SU-DHL-6 (cell line): Measurements from ENCODE around the gene CEP95.

Experiments
- H2AFZ ChIP-seq: fragments of 200-600 bp; sonication (generic); 2 replicates; pipeline ENCODE4 v1.6.1; 2014; ENCODE audit warnings: low read depth, mild to moderate bottlenecking, moderate library complexity, mixed read lengths, antibody characterized with exemption, low read length; ENCODE audit not compliant: severe bottlenecking
- H3F3A ChIP-seq: fragments of 200-600 bp; shearing (Covaris generic); 2 replicates; pipeline ENCODE4 v1.6.0; 2016; ENCODE audit warnings: antibody characterized with exemption, mild to moderate bottlenecking; ENCODE audit not compliant: insufficient read depth
- H3K27ac ChIP-seq: fragments of 200-600 bp; sonication (generic); 2 replicates; pipeline ENCODE4 v1.5.1; 2016; ENCODE audit warnings: low read depth, mild to moderate bottlenecking, low read length, moderate library complexity, mixed read lengths
- H3K27me3 ChIP-seq: fragments of 200-600 bp; sonication (generic), shearing (Covaris generic); 2 replicates; pipeline ENCODE4 v1.6.0; 2014; ENCODE audit warnings: mild to moderate bottlenecking, low read length
- H3K36me3 ChIP-seq: fragments of 200-600 bp; sonication (generic); 2 replicates; pipeline ENCODE4 v1.6.1; 2014; ENCODE audit warnings: mild to moderate bottlenecking, low read length, mixed read lengths
- H3K4me2 ChIP-seq: fragments of 300-600, 200-600 bp; shearing (Covaris generic), sonication (generic); 2 replicates; pipeline ENCODE4 v1.6.0; 2014; ENCODE audit warnings: low read length, low read depth, mild to moderate bottlenecking; ENCODE audit not compliant: poor library complexity, severe bottlenecking
- H3K4me3 ChIP-seq: fragments of 200-600 bp; sonication (generic); 2 replicates; pipeline ENCODE4 v1.5.1; 2014; ENCODE audit warnings: antibody characterized with exemption, low read length, mild to moderate bottlenecking, mixed read lengths; ENCODE audit not compliant: insufficient read depth, poor library complexity, severe bottlenecking
- H3K79me2 ChIP-seq: fragments of 200-600 bp; sonication (generic); 2 replicates; pipeline ENCODE4 v1.6.1; 2014; ENCODE audit warnings: mild to moderate bottlenecking, low read length, moderate library complexity; ENCODE audit not compliant: insufficient read depth
- H3K9ac ChIP-seq: fragments of 200-600 bp; sonication (generic); 2 replicates; pipeline ENCODE4 v1.7.0; 2014; ENCODE audit warnings: mild to moderate bottlenecking, low read length
- H3K9me2 ChIP-seq: fragments of 200-600 bp; sonication (generic); replicated peaks from 2 replicates; pipeline ENCODE4 v1.6.1; 2014; ENCODE audit warnings: low read length; ENCODE audit not compliant: insufficient read depth
- H3K9me3 ChIP-seq: fragments of 200-600 bp; sonication (generic); 2 replicates; pipeline ENCODE4 v1.6.1; 2014; ENCODE audit warnings: low read length, mixed read lengths; ENCODE audit not compliant: insufficient read depth
- H4K20me1 ChIP-seq: fragments of 200-600 bp; sonication (generic); 2 replicates; pipeline ENCODE4 v1.6.1; 2014; ENCODE audit warnings: low read depth, mild to moderate bottlenecking, antibody characterized with exemption, low read length, moderate library complexity, mixed read lengths
- CTCF ChIP-seq: fragments of 200-600 bp; sonication (generic); IDR thresholded peaks from one replicate; pipeline ENCODE4 v1.5.1; 2017; ENCODE audit warnings: antibody characterized with exemption, mild to moderate bottlenecking, low read length, moderate library complexity; ENCODE audit not compliant: insufficient read depth, poor library complexity, severe bottlenecking
- EZH2phosphoT487 ChIP-seq: fragments of 200-600 bp; sonication (generic), shearing (Covaris generic); conservative IDR thresholded peaks from 2 replicates; pipeline ENCODE4 v1.6.1; 2018; ENCODE audit warnings: mild to moderate bottlenecking, antibody characterized with exemption, low read length, moderate library complexity, mixed read lengths

The CEP95 gene

GRCh38 chr17:64505340-64506200, 1.2 kb upstream of the CEP95 start:
- H3K4me3 ChIP-seq = peak overlapping the region; percentile 100
- H3K36me3 ChIP-seq = peaks cover 54% of the 10 kb centered on the region
- H3K79me2 ChIP-seq = peaks cover 80% of the 10 kb centered on the region
- H3K27ac ChIP-seq = peak overlapping the region; percentile 95
- peak overlapping the region; percentile 100 for H3K9ac ChIP-seq
- H3F3A ChIP-seq = peaks cover 51% of the 10 kb centered on the region
- H2AFZ ChIP-seq = no peak overlapping the region
- TF ChIP-seq CTCF (no peak), EZH2phosphoT487 (no peak)
- peaks cover 55% of the 10 kb centered on the region for H4K20me1 ChIP-seq
- H3K9me3 ChIP-seq = no peaks in the 10 kb centered on the region
- H3K9me2 ChIP-seq = no peaks in the 10 kb centered on the region
- H3K4me2 ChIP-seq = peak overlapping the region; percentile 86
- no peaks in the 10 kb centered on the region for H3K27me3 ChIP-seq

- Histone ChIP-seq H3K27me3 (no peaks in the 10 kb centered on the region), H3K9me3 (no peaks in the 10 kb centered on the region), H3K9ac (peak within 1 kb of the TSS; percentile 100), H4K20me1 (peaks cover 49% of the 10 kb centered on the region), H3K36me3 (peaks cover 48% of the 10 kb centered on the region), H3K4me2 (peak within 1 kb of the TSS; percentile 92), H3K79me2 (peaks cover 74% of the 10 kb centered on the region), H3K4me3 (peak within 1 kb of the TSS; percentile 100), H3F3A (peaks cover 45% of the 10 kb centered on the region), H3K9me2 (no peaks in the 10 kb centered on the region), H3K27ac (peak within 1 kb of the TSS; percentile 95), H2AFZ (peak within 1 kb of the TSS; percentile 76)
- TF ChIP-seq CTCF (no peak), EZH2phosphoT487 (no peak)
These were observed 589 bp upstream of the CEP95 start, which contains the start of gene DDX5 for GRCh38 chr17:64506201-64506575. Gene DDX5, minus strand, starts transcription at chr17:64506289. Its CDS starts 170 bp downstream, at chr17:64506119.

- peak overlapping the region; percentile 100 for H3K4me3 ChIP-seq
- peak overlapping the region; percentile 100 for H3K9ac ChIP-seq
- peaks cover 40% of the 10 kb centered on the region for H3K36me3 ChIP-seq
- H3K79me2 ChIP-seq = peaks cover 71% of the 10 kb centered on the region
- no peaks in the 10 kb centered on the region for H3K9me3 ChIP-seq
- H3K9me2 ChIP-seq = no peaks in the 10 kb centered on the region
- peaks cover 33% of the 10 kb centered on the region for H3F3A ChIP-seq
- no peaks in the 10 kb centered on the region for H3K27me3 ChIP-seq
- TF ChIP-seq CTCF (peak; percentile 71), EZH2phosphoT487 (no peak)
- H3K4me2 ChIP-seq = peak overlapping the region; percentile 92
- H2AFZ ChIP-seq = peak overlapping the region; percentile 76
- peaks cover 37% of the 10 kb centered on the region for H4K20me1 ChIP-seq
- peak overlapping the region; percentile 95 for H3K27ac ChIP-seq
These were observed 621 bp downstream of the CEP95 start for GRCh38 chr17:64507413-64507782.
